A549 treated with Hydrocortisone at 1 μM for 4 hours (cell line): ENCODE results near the gene SLC35A2. TPM values are rescaled to one million over a fixed set of nuclear protein-coding genes. Genes with fewer than 3 reads are reported as not detected.

Experiments
- total RNA-seq: library from RNA; stranded (reverse); fragments of 200-300 nt; extraction: Qiagen RNA extraction; gene quantifications from 5 replicates; pipeline ENCODE4 v1.2.3, GENCODE V29; 2022

The SLC35A2 gene
- total RNA-seq, result 55.6 to 63.4 TPM (median 62.4 TPM) in 5 replicates

DNA sequence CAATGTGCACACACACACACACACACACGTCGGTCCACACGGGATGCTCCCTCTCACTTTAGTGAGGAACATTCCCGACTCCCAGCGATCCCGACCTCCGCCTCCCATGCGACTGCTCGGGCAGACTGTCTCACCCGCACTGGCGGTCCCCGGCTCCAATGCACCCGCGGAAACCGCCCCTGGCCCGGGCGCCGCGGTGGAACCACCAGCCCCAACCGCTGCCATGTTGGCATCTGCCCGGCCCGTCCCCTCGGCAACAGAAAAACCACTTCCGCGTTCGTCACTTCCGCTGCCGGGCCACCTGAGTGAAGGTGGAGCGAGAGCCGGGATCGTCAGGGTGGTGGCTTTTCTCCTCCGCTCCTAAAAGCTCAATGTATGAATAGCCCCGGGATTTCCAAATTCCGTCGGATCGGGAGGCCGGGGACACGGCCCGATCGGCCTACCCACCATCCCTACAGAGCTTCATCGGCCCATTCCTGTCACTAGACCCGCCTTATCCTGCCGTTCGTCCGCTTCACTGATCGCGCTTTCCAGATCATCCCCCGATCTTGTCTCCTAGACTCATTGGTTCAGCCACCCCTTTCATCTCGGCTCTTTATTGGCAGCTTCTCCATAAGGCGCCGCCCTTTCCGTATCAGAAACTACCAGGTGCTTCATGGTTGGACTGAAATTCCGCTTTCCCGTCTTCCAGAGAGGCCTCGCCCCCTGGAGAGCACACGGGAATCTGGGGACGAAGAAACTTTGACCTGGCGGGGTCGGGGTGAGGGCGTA is at the start of gene SLC35A2:
Gene SLC35A2 (minus strand): TSS at position 235 of the 771 bp plus-strand sequence. CDS start 10 bp downstream, at position 225.

DNA sequence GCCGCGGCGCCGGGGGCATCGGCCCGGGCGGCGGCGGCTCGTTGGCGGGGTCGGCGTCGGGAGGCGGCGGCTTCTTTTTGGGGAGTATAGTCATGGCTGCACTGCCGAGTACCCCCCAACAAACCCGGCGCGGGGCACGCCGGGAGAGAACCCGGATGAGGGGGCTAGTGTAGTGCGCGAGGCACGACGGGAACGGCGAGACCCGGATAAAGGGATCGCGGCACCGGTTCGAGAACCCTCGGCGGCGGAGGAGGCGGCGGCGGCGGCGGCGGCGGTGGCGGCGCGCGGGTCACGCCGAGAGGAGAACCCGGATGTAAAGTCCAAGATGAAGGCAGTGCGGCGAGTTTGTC is 46.0 kb upstream of the SLC35A2 start, which contains the start of gene OTUD5:
Gene OTUD5 (minus strand): TSS at position 131 of the 350 bp plus-strand sequence. CDS start 37 bp downstream, at position 94.

GRCh38 chrX:48918643-48919340 is 7.3 kb upstream of the SLC35A2 start, which contains the start of gene PIM2:
Gene PIM2, minus strand, starts transcription at chrX:48919024. Its CDS starts 190 bp downstream, at chrX:48918834.

GRCh38 chrX:48897625-48898306 is 13.7 kb downstream of the SLC35A2 start, which contains the start of the genes PQBP1 and TIMM17B:
Gene PQBP1, plus strand, starts transcription at chrX:48897930. Its CDS starts 580 bp downstream, at chrX:48898510.
Gene TIMM17B, minus strand, starts transcription at chrX:48897768. Its CDS starts 19 bp downstream, at chrX:48897749.

Other genes with a start within 250 kb of the SLC35A2 start
- gene WAS, start 227.8 kb downstream of the SLC35A2 start, total RNA-seq, result 0.20 to 0.61 TPM (median 0.28 TPM) in 5 replicates
- gene SUV39H1, start 214.9 kb downstream of the SLC35A2 start, total RNA-seq, result 21.9 to 24.0 TPM (median 22.9 TPM) in 5 replicates
- not detected in 5 replicates for gene GLOD5, start 149.9 kb downstream of the SLC35A2 start, total RNA-seq
- not detected in 5 replicates for gene GATA1, start 125.1 kb downstream of the SLC35A2 start, total RNA-seq
- gene HDAC6, start 109.6 kb downstream of the SLC35A2 start, total RNA-seq, result 25.3 to 30.4 TPM (median 28.9 TPM) in 5 replicates
- gene ERAS, start 85.1 kb downstream of the SLC35A2 start, total RNA-seq, result 0.07 to 0.10 TPM in 2 of 5 replicates, not detected in the others
- 12.9 to 50.9 TPM (median 44.9 TPM) in 5 replicates for gene PCSK1N, start 76.0 kb downstream of the SLC35A2 start, total RNA-seq
- gene TIMM17B, start 13.9 kb downstream of the SLC35A2 start, total RNA-seq, result 85.6 to 110 TPM (median 100 TPM) in 5 replicates
- gene PQBP1, start 13.7 kb downstream of the SLC35A2 start, total RNA-seq, result 86.1 to 104 TPM (median 88.5 TPM) in 5 replicates
- 8.7 to 9.6 TPM (median 9.0 TPM) in 5 replicates for gene PIM2, start 7.4 kb upstream of the SLC35A2 start, total RNA-seq
- 59.0 to 65.6 TPM (median 62.0 TPM) in 5 replicates for gene OTUD5, start 46.0 kb upstream of the SLC35A2 start, total RNA-seq
- 0.88 to 1.3 TPM (median 0.92 TPM) in 5 replicates for gene KCND1, start 60.2 kb upstream of the SLC35A2 start, total RNA-seq
- 17.3 to 21.8 TPM (median 18.1 TPM) in 5 replicates for gene GRIPAP1, start 90.6 kb upstream of the SLC35A2 start, total RNA-seq
- gene TFE3, start 131.7 kb upstream of the SLC35A2 start, total RNA-seq, result 45.3 to 50.5 TPM (median 48.5 TPM) in 5 replicates
- 2.7 to 4.1 TPM (median 3.5 TPM) in 5 replicates for gene CCDC120, start 147.4 kb upstream of the SLC35A2 start, total RNA-seq
- gene PRAF2, start 162.4 kb upstream of the SLC35A2 start, total RNA-seq, result 31.7 to 45.8 TPM (median 41.5 TPM) in 5 replicates
- gene WDR45, start 168.2 kb upstream of the SLC35A2 start, total RNA-seq, result 50.5 to 59.4 TPM (median 56.0 TPM) in 5 replicates
- gene GPKOW, start 212.1 kb upstream of the SLC35A2 start, total RNA-seq, result 20.7 to 26.0 TPM (median 23.0 TPM) in 5 replicates